ENCODE results near the gene MVK. TPM values are rescaled to one million over a fixed set of nuclear protein-coding genes. Genes with fewer than 3 reads are reported as not detected.

MVK gene
- total and polyA plus RNA-seq, 2 of the 4 experiments (the other 2 are of a cell fraction) = 6.6 to 11.5 TPM

DNA sequence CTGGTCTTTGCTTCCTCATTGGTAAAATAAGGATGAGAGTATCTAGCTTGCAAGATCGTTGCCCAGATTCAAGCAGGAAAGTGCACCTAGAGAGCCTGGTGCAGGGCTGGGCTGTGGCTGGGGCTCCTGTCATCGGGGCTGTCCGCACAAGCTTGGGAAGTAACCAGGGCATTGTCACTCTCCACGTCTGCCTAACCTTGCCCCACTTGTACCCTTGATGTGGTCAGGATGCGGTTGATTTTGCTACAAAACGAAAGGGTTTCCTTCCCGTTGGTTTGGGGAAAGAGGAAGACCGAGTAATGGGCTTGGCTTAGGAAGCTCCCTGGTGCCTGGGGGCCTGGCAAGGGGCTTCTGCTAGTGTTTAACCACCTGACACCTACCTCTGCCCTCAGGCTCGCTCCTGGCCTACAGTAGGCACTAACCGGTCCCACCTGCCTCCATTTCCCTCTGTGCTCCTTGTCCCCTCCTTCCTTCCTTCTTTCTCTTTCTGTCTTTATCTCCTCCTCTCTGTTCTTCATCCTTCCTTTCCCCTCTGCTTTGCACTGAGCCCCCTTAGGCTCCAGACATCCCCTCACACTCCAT is 21.8 kb downstream of the MVK start:
- H3K27ac ChIP-seq (ENCODE audit: insufficient read depth, low read length) = no peak overlapping the region
- DNase-seq (no peak), ATAC-seq (ENCODE audit: low read depth) (no peak)
- in situ Hi-C loops (cut with MboI; ENCODE audit: low sequenced_read_pairs) = no loop called here
- H2BK120ac ChIP-seq (ENCODE audit: low read depth, low read length) = no peak overlapping the region
- 61% methylated on average over 3 of the region's 10 CpGs; no CpG with 5 or more reads in 1 of the 2 experiments for WGBS, 2 experiments (ENCODE audit: extremely low coverage in 2 of 2, insufficient read length in 1 of 2)
- no peaks in the 10 kb centered on the region for H3K9me3 ChIP-seq (ENCODE audit: control insufficient read depth, insufficient read depth, low read length)
- H4K8ac ChIP-seq (ENCODE audit: low read depth in 2 of 2, low read length in 2 of 2) = no peak overlapping the region
- BruUV-seq (replicated peaks) = no TSS peak
- no peak overlapping the region for H3K4me2 ChIP-seq (ENCODE audit: low read depth, low read length)
- H3K23ac ChIP-seq (ENCODE audit: low read depth, low read length) = no peak overlapping the region
- H2BK5ac ChIP-seq (ENCODE audit: low read depth, low read length, poor library complexity, severe bottlenecking) = no peak overlapping the region
- dilution Hi-C loops (cut with HindIII; ENCODE audit: low sequenced_read_pairs, unreplicated experiment) = no loop called here
- no peak overlapping the region for H4K91ac ChIP-seq (ENCODE audit: insufficient read depth, low read depth, low read length)
- H2BK15ac ChIP-seq (ENCODE audit: low read depth, low read length) = no peak overlapping the region
- no peak for TF ChIP-seq MAZ (IDR thresholded peaks at IDR 0.05; ENCODE audit: borderline replicate concordance, low read depth, low read length)
- TF ChIP-seq MXI1 (IDR thresholded peaks at IDR 0.05; ENCODE audit: borderline replicate concordance, low read depth, low read length) = no peak
- TF ChIP-seq NFE2L2 (IDR thresholded peaks at IDR 0.05; ENCODE audit: low read depth, low read length) = no peak
- TF ChIP-seq ELK1 (IDR thresholded peaks at IDR 0.05; ENCODE audit: borderline replicate concordance, low read depth, low read length) = no peak
- no peak for TF ChIP-seq SMC3 (IDR thresholded peaks at IDR 0.05; ENCODE audit: low read depth, low read length)
- no peak for TF ChIP-seq BHLHE40 (IDR thresholded peaks at IDR 0.05; ENCODE audit: low read depth, low read length)
- TF ChIP-seq, protein P1, sequence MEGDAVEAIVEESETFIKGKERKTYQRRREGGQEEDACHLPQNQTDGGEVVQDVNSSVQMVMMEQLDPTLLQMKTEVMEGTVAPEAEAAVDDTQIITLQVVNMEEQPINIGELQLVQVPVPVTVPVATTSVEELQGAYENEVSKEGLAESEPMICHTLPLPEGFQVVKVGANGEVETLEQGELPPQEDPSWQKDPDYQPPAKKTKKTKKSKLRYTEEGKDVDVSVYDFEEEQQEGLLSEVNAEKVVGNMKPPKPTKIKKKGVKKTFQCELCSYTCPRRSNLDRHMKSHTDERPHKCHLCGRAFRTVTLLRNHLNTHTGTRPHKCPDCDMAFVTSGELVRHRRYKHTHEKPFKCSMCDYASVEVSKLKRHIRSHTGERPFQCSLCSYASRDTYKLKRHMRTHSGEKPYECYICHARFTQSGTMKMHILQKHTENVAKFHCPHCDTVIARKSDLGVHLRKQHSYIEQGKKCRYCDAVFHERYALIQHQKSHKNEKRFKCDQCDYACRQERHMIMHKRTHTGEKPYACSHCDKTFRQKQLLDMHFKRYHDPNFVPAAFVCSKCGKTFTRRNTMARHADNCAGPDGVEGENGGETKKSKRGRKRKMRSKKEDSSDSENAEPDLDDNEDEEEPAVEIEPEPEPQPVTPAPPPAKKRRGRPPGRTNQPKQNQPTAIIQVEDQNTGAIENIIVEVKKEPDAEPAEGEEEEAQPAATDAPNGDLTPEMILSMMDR (conservative IDR thresholded peaks at IDR 0.05; ENCODE audit: low read depth, low read length) = no peak
- no peak for TF ChIP-seq RAD21 (IDR thresholded peaks at IDR 0.05; ENCODE audit: low read length)
- TF ChIP-seq, protein P2, sequence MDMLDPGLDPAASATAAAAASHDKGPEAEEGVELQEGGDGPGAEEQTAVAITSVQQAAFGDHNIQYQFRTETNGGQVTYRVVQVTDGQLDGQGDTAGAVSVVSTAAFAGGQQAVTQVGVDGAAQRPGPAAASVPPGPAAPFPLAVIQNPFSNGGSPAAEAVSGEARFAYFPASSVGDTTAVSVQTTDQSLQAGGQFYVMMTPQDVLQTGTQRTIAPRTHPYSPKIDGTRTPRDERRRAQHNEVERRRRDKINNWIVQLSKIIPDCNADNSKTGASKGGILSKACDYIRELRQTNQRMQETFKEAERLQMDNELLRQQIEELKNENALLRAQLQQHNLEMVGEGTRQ (IDR thresholded peaks at IDR 0.05; ENCODE audit: low read depth, low read length) = no peak
- no peak for TF ChIP-seq MAFK (IDR thresholded peaks at IDR 0.05; ENCODE audit: low read depth, low read length)
- no peak for TF ChIP-seq RFX5 (IDR thresholded peaks at IDR 0.05; ENCODE audit: low read depth, low read length)
- TF ChIP-seq POLR2A (IDR thresholded peaks at IDR 0.05; ENCODE audit: low read depth, low read length) = no peak
- TF ChIP-seq RCOR1 (IDR thresholded peaks at IDR 0.05; ENCODE audit: insufficient replicate concordance, low read length) = no peak
- TF ChIP-seq CHD1 (IDR thresholded peaks at IDR 0.05; ENCODE audit: low read depth, low read length) = no peak
- no peak overlapping the region for H2BK20ac ChIP-seq (ENCODE audit: low read depth, low read length)
- no peak overlapping the region for H2AFZ ChIP-seq (replicated peaks; ENCODE audit: low read length, poor library complexity)
- peaks cover 2% of the 10 kb centered on the region; the same call in 1 of the 2 replicates for H3K4me1 ChIP-seq (ENCODE audit: control insufficient read depth, insufficient read depth, low read length)
- H3K27me3 ChIP-seq (ENCODE audit: control insufficient read depth, insufficient read depth, low read length) = no peaks in the 10 kb centered on the region
- no peak overlapping the region for H3K4ac ChIP-seq (ENCODE audit: low read depth, low read length)
- no peak overlapping the region for H3K4me3 ChIP-seq (ENCODE audit: insufficient read depth, low read depth, low read length)
- no peak overlapping the region for H3K18ac ChIP-seq (ENCODE audit: low read depth, low read length)
- no peaks in the 10 kb centered on the region for H4K20me1 ChIP-seq (ENCODE audit: insufficient read depth, low read length)
- H3K79me1 ChIP-seq (ENCODE audit: low read depth in 1 of 2, low read length in 2 of 2) = no peaks in the 10 kb centered on the region
- POLR2A ChIA-PET (ENCODE audit: unreplicated experiment) = no interaction called here
- H2AK9ac ChIP-seq (replicated peaks; ENCODE audit: low read depth, low read length, poor library complexity) = no peak overlapping the region
- H3K56ac ChIP-seq (ENCODE audit: extremely low read depth, insufficient read depth, low read length) = no peak overlapping the region
- H3K14ac ChIP-seq (replicated peaks; ENCODE audit: low read depth, low read length) = no peak overlapping the region
- no peak overlapping the region for H4K5ac ChIP-seq (ENCODE audit: low read depth, low read length)
- H3K9ac ChIP-seq (ENCODE audit: low read depth, low read length) = no peak overlapping the region
- H2AK5ac ChIP-seq (ENCODE audit: low read depth, low read length) = no peak overlapping the region
- intact Hi-C loops (cut with micrococcal nuclease) = loop anchor here (5.0 kb wide), 1 partner anchor 117 kb away; the partner anchor contains the start of gene FAM222A
- CTCF ChIA-PET = interaction anchor here (2.4 to 3.3 kb wide), 2 partner anchors 180 to 181 kb away, joined by 5 to 36 read pairs; no protein-coding TSS in a partner anchor
- no peaks in the 10 kb centered on the region for H3K36me3 ChIP-seq (ENCODE audit: control insufficient read depth, insufficient read depth, low read length)
- peaks cover 3% of the 10 kb centered on the region; the same call in 1 of the 2 replicates for H3K9me1 ChIP-seq (ENCODE audit: insufficient read depth, low read length)
